ENCODE measurements around the gene SCT.
A peak's percentile ranks its signal among the peaks of the same experiment; 100 is the strongest.

The SCT gene

DNA sequence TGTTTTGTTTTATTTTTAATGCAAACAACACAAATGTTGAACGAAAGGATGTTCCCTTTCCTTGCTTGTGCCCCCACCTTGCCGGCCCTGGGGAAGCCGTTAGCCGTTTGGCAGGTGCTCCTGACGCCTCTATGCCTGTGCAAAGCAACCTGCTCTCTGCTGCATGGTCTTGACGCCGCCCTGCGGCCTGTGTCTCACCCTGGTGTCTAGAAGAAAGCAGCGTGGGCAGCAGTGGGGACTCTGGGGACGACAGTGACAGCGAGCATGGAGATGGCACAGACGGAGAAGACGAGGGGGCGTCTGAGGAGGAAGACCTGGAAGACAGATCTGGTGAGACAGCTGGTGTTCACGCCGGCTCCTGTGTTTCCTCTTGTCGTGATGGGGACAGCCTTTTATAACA is 45.2 kb downstream of the SCT start:
- DNase-seq = peak in 1 of 14 donors; percentile 32

DNA sequence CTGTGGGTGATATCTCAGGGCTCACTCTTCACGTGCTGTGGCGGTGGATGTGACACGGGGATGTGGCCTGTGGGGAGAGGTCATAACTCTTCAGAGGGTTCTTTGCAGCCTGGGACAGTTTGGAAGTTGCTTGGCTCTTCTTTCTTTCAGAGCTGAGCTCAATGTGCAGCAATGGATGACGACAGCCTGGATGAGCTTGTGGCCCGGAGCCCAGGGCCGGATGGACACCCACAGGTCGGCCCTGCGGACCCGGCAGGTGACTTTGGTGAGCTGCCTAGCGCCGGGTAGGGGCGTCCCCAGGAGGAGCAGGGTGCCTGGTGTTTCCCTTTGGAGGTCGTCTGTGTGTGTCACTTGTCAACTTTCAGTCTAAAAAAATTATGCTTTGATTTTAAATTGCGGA is 45.6 kb downstream of the SCT start:
- peak in 1 of 14 donors; percentile 23 for DNase-seq

GRCh38 chr11:579830-580601 is 47.0 kb downstream of the SCT start:
- no peak for DNase-seq

DNA sequence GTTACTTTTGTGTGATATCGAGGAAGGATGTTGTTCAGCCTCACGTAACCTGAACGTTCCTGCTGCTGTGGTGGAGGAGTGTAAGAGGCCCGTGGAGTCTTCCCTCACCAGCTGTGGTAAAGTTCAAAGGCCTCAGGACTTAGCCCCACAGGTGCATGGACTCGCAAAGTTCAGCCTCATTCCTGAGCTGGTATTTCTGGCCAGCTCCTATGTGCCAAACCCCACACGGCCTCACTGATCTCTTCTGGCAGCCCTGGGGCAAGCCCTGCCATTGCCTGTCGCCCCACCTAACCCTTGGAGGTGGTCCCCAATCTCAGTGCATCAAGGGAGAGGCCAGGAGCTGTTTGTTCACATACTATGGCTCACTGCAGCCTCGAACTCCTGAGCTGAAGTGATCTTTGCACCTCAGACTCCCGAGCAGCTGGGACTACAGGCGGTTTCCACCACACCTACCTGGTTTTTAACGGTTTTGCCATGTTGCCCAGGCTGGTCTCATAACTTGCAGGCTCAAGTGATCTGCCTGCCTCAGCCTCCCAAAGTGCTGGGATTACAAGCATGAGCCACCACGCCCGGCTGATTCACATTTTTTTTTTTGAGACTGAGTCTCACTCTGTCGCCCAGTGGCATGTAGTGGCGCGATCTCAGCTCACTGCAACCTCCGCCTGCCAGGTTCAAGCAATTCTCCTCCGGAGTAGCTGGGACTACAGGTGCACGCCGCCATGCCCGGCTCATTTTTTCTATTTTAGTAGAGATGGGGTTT is 48.5 kb downstream of the SCT start:
- no peak for DNase-seq

DNA sequence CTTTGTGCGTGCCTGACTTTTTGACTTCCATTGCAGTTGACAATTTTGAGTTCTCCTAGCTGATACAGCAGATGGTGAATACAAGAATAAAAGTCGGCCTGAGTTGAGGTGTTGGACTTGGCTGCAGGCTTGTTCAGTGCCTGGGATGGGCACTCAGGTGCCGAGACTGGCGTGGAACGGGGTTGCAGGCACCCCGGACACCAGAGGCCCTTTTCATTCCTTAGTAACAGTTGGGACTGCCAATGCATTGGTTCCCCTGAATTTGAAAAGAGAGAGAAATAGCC is 49.4 kb downstream of the SCT start:
- DNase-seq = no peak

DNA sequence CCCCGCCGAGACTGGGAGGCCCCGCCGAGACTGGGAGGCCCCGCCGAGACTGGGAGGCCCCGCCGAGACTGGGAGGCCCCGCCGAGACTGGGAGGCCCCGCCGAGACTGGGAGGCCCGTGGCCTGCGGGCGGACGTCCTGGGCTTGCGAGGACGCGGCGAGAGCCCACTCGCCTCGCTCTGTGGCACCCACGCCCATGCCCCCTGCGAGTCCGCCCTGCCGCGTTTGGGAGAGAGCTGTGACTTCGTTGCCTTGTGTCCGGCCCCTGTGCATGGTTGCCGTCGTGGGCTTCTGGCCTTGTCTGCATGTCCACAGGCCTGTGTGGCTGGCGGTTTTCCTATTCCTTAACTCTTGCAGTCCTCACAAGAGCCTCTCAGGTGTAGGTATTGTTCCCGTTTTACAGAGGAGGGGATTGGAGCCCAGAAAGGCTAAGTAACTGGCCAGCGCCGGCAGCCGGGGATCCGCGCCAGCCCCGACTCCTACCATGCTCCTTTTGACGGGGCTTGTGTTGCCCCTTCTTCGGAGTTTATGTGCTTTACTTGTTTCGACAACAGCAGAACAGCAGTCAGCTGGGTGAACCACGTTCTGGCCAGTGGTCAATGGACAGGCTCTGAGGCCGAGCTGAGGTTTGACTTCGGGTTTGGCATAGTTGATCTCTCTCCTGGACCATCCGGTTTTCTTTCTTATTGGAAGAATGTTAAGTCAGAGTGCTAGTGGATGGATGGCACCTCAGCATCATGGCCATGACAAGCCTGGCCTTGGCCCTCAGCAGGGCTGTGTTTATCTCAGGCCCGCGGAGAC is 50.0 kb downstream of the SCT start:
- no peak for DNase-seq
